HFFc6 (cell line): ENCODE data around the gene USP3. TPM values are rescaled to one million over a fixed set of nuclear protein-coding genes. Genes with fewer than 3 reads are reported as not detected.

Experiments
- DNase-seq: peaks from one replicate; pipeline ENCODE4 v3.0.0-alpha.2; 2018
- H3K27ac Mint-ChIP-seq: 2 replicates; pipeline ENCODE4 v1.8.0; 2020; ENCODE audit warnings: mild to moderate bottlenecking, mixed read lengths
- H3K27me3 Mint-ChIP-seq: 2 replicates; pipeline ENCODE4 v1.8.0; 2021; ENCODE audit warnings: mild to moderate bottlenecking, moderate library complexity, mixed read lengths; ENCODE audit not compliant: insufficient read depth
- H3K36me3 Mint-ChIP-seq: 2 replicates; pipeline ENCODE4 v1.8.0; 2021; ENCODE audit warnings: low read depth, mixed read lengths
- H3K4me1 Mint-ChIP-seq: 2 replicates; pipeline ENCODE4 v1.8.0; 2020; ENCODE audit warnings: low read depth, mixed read lengths
- H3K4me3 Mint-ChIP-seq: 2 replicates; pipeline ENCODE4 v1.8.0; 2020; ENCODE audit warnings: mild to moderate bottlenecking, moderate library complexity, mixed read lengths
- H3K9me3 Mint-ChIP-seq: 2 replicates; pipeline ENCODE4 v1.8.0; 2020; ENCODE audit warnings: mild to moderate bottlenecking, mixed read lengths
- CTCF ChIP-seq: fragments of 200-600 bp; sonication (generic); IDR thresholded peaks from 2 replicates; pipeline ENCODE4 v1.5.0; 2021; ENCODE audit warnings: antibody characterized with exemption, mild to moderate bottlenecking
- total RNA-seq, 6 experiments: library from RNA; stranded (reverse); fragmentation: NEBNext Ultra II Directional; extraction: Animal tissue kit (Norgen Biotek cat#: 25700); gene quantifications; 2 replicates in 1 of 6; 3 replicates in 5 of 6; pipeline ENCODE4 v1.2.3, GENCODE V29; 2021

Gene USP3
- total RNA-seq, 6 experiments from 2014 or later, result 16.8 to 26.2 (median 23.1) TPM

GRCh38 chr15:63623232-63623969 lies 119.0 kb downstream of the USP3 start:
- Mint-ChIP-seq H3K4me3 (no peak overlapping the region), H3K27me3 (no peaks in the 10 kb centered on the region), H3K4me1 (no peaks in the 10 kb centered on the region; the same call in 1 of the 2 replicates), H3K27ac (no peak overlapping the region), H3K9me3 (no peaks in the 10 kb centered on the region; the same call in 1 of the 2 replicates), H3K36me3 (peaks cover 38% of the 10 kb centered on the region)
- no peak for DNase-seq
- no peak for TF ChIP-seq CTCF

- no peaks in the 10 kb centered on the region for H3K27me3 Mint-ChIP-seq
- H3K9me3 Mint-ChIP-seq, result no peaks in the 10 kb centered on the region
- no peak for DNase-seq
- no peak overlapping the region for H3K4me3 Mint-ChIP-seq
- no peak overlapping the region for H3K27ac Mint-ChIP-seq
- peaks cover 13% of the 10 kb centered on the region for H3K4me1 Mint-ChIP-seq
- peaks cover 44% of the 10 kb centered on the region for H3K36me3 Mint-ChIP-seq
- TF ChIP-seq CTCF, result no peak
Observed at GRCh38 chr15:63626955-63627354, 122.6 kb downstream of the USP3 start.

GRCh38 chr15:63628123-63628822 lies 123.9 kb downstream of the USP3 start:
- no peak for TF ChIP-seq CTCF
- DNase-seq, result no peak
- Mint-ChIP-seq H3K4me3 (no peak overlapping the region), H3K9me3 (no peaks in the 10 kb centered on the region), H3K4me1 (peaks cover 13% of the 10 kb centered on the region), H3K27ac (no peak overlapping the region), H3K27me3 (no peaks in the 10 kb centered on the region), H3K36me3 (peaks cover 39% of the 10 kb centered on the region)

- no peaks in the 10 kb centered on the region for H3K27me3 Mint-ChIP-seq
- H3K9me3 Mint-ChIP-seq, result no peaks in the 10 kb centered on the region
- H3K4me3 Mint-ChIP-seq, result no peak overlapping the region
- DNase-seq, result no peak
- TF ChIP-seq CTCF, result no peak
- H3K36me3 Mint-ChIP-seq, result peaks cover 40% of the 10 kb centered on the region
- H3K27ac Mint-ChIP-seq, result no peak overlapping the region
- H3K4me1 Mint-ChIP-seq, result peaks cover 13% of the 10 kb centered on the region
Observed at GRCh38 chr15:63630036-63630751, 125.8 kb downstream of the USP3 start.

GRCh38 chr15:63633312-63633711 lies 128.9 kb downstream of the USP3 start:
- peaks cover 13% of the 10 kb centered on the region for H3K4me1 Mint-ChIP-seq
- H3K27me3 Mint-ChIP-seq, result no peaks in the 10 kb centered on the region
- H3K27ac Mint-ChIP-seq, result no peak overlapping the region
- no peaks in the 10 kb centered on the region for H3K9me3 Mint-ChIP-seq
- no peak overlapping the region for H3K4me3 Mint-ChIP-seq
- H3K36me3 Mint-ChIP-seq, result peaks cover 39% of the 10 kb centered on the region
- DNase-seq, result no peak
- no peak for TF ChIP-seq CTCF
